GM23248 (cell line): ENCODE data around the gene TRMT1L. TPM values are rescaled to one million over a fixed set of nuclear protein-coding genes. Genes with fewer than 3 reads are reported as not detected.

ENCODE experiments used
- DNase-seq: peaks from one replicate; pipeline ENCODE4 v3.0.0-alpha.2; 2015
- H2AFZ ChIP-seq: fragments of 200-600 bp; sonication (generic); 2 replicates; pipeline ENCODE4 v1.6.1; 2016; ENCODE audit warnings: antibody characterized with exemption
- H3F3A ChIP-seq: fragments of 200-600 bp; sonication (generic); 2 replicates; pipeline ENCODE4 v1.6.1; 2016; ENCODE audit warnings: mild to moderate bottlenecking, antibody characterized with exemption, mixed run types; ENCODE audit not compliant: insufficient read depth
- H3K27ac ChIP-seq: fragments of 200-600 bp; sonication (generic); 2 replicates; pipeline ENCODE4 v1.5.1; 2016; ENCODE audit warnings: mild to moderate bottlenecking
- H3K27me3 ChIP-seq: fragments of 200-600 bp; sonication (generic); replicated peaks from 2 replicates; pipeline ENCODE4 v1.6.1; 2016; ENCODE audit warnings: mild to moderate bottlenecking; ENCODE audit not compliant: insufficient read depth
- H3K36me3 ChIP-seq: fragments of 200-600 bp; sonication (generic); 2 replicates; pipeline ENCODE4 v1.6.1; 2016; ENCODE audit warnings: low read depth, mild to moderate bottlenecking
- H3K4me1 ChIP-seq: fragments of 200-600 bp; sonication (generic); 2 replicates; pipeline ENCODE4 v1.6.1; 2016; ENCODE audit warnings: mild to moderate bottlenecking; ENCODE audit not compliant: insufficient read depth
- H3K4me2 ChIP-seq: fragments of 200-600 bp; sonication (generic); one replicate; pipeline ENCODE4 v1.6.1; 2016; ENCODE audit warnings: mild to moderate bottlenecking; ENCODE audit not compliant: unreplicated experiment
- H3K4me3 ChIP-seq: fragments of 200-600 bp; sonication (generic); 2 replicates; pipeline ENCODE4 v1.5.1; 2016; ENCODE audit warnings: mild to moderate bottlenecking
- H3K79me2 ChIP-seq: fragments of 200-600 bp; sonication (generic); 2 replicates; pipeline ENCODE4 v1.6.1; 2016; ENCODE audit warnings: mild to moderate bottlenecking; ENCODE audit not compliant: insufficient read depth
- H3K9ac ChIP-seq: fragments of 200-600 bp; sonication (generic); 2 replicates; pipeline ENCODE4 v1.6.1; 2016; ENCODE audit warnings: mild to moderate bottlenecking
- H3K9me2 ChIP-seq: fragments of 200-600 bp; sonication (generic); 2 replicates; pipeline ENCODE4 v1.6.1; 2016; ENCODE audit warnings: mixed run types, mild to moderate bottlenecking, moderate library complexity; ENCODE audit not compliant: insufficient read depth
- H3K9me3 ChIP-seq: fragments of 200-600 bp; sonication (generic); one replicate; pipeline ENCODE4 v1.6.1; 2017; ENCODE audit warnings: low read depth
- H4K20me1 ChIP-seq: fragments of 200-600 bp; sonication (generic); 2 replicates; pipeline ENCODE4 v1.6.0; 2016; ENCODE audit not compliant: insufficient read depth
- EZH2 ChIP-seq: fragments of 200-600 bp; sonication (generic); IDR thresholded peaks from 2 replicates; pipeline ENCODE4 v1.6.1; 2018; ENCODE audit warnings: antibody characterized with exemption, mild to moderate bottlenecking; ENCODE audit not compliant: insufficient read depth, poor library complexity, severe bottlenecking
- EZH2phosphoT487 ChIP-seq: fragments of 200-600 bp; sonication (generic); IDR thresholded peaks from 2 replicates; pipeline ENCODE4 v1.6.1; 2018; ENCODE audit warnings: antibody characterized with exemption, moderate library complexity, mild to moderate bottlenecking, low read depth; ENCODE audit not compliant: insufficient read depth
- WGBS, 2 experiments: methylation state at CpG; one replicate each; pipeline ENCODE4 v1.1.6; 2015 to 2017; ENCODE audit warnings: low lambda C conversion rate in 2 of 2, low coverage in 1 of 2; ENCODE audit errors: missing lambda C conversion rate in 2 of 2; 5-methylcytosine and 5-hydroxymethylcytosine counted together
- in situ Hi-C: fragments of 300-500 bp; cut with MboI; formaldehyde crosslinking; loops from 2 replicates; pipeline ENCODE4 v1.15.0; 2020
- polyA plus RNA-seq: library from polyadenylated mRNA; unstranded; fragments of >200 nt; fragmentation: Nextera tagmentation; extraction: Ambion mirVana; gene quantifications from 2 replicates; pipeline ENCODE4 v1.2.1, GENCODE V29; 2016
- total RNA-seq: library from RNA; depleted of rRNA; stranded (reverse); fragments of >200 nt; shearing (Covaris generic); gene quantifications from 2 replicates; pipeline ENCODE4 v1.2.3, GENCODE V29; 2014

The TRMT1L gene
- total and polyA plus RNA-seq, 2 experiments from 2014 or later = 9.2 to 13.2 TPM

DNA sequence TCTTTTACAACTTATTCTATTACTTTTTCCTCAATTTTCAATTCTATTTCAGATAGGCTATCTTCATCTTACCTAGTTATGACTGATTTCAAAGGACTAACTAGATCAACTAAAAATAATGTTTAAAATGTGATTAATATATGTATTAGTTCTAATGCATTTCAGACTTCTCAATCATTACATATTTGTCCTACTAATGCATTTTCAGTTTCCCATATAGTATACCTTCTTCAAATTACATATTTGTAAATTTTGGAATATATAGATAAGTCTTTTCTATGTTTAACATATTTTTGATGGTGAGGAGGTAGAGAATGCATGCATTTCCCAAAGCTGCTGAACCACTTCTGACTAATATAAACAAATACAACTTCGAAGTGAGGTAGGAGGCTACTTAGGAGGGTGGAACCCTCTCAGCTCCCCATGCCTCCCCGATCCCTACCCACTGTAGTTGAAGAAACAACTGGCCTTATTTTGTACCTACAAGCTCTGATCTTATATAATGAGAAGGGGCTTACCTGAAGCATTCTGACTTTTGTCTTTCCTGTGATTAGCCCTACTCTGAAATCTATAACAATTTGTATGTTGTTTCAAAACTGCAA is 1.7 kb downstream of the TRMT1L start:
- H3K36me3 ChIP-seq = peaks cover 2% of the 10 kb centered on the region; the same call in 1 of the 2 replicates
- peaks cover 8% of the 10 kb centered on the region for H3F3A ChIP-seq
- H3K9ac ChIP-seq = peak overlapping the region; percentile 96
- peak overlapping the region; percentile 89 for H3K4me2 ChIP-seq
- 59 to 67% methylated on average over 2 of the region's 2 CpGs for WGBS, 2 experiments
- no peaks in the 10 kb centered on the region for H3K9me3 ChIP-seq
- no peaks in the 10 kb centered on the region for H4K20me1 ChIP-seq
- H3K79me2 ChIP-seq = peaks cover 50% of the 10 kb centered on the region
- H3K4me3 ChIP-seq = peak overlapping the region; percentile 89
- H3K9me2 ChIP-seq = no peaks in the 10 kb centered on the region
- H3K27ac ChIP-seq = peak overlapping the region; percentile 96
- peak; percentile 53 for DNase-seq
- peak overlapping the region; percentile 98 for H2AFZ ChIP-seq
- in situ Hi-C loops = loop anchor here (25.0 kb wide), 1 partner anchor 343 kb away; no protein-coding TSS in a partner anchor
- TF ChIP-seq EZH2 (no peak), EZH2phosphoT487 (no peak)
- H3K27me3 ChIP-seq = no peaks in the 10 kb centered on the region
- peaks cover 25% of the 10 kb centered on the region for H3K4me1 ChIP-seq

DNA sequence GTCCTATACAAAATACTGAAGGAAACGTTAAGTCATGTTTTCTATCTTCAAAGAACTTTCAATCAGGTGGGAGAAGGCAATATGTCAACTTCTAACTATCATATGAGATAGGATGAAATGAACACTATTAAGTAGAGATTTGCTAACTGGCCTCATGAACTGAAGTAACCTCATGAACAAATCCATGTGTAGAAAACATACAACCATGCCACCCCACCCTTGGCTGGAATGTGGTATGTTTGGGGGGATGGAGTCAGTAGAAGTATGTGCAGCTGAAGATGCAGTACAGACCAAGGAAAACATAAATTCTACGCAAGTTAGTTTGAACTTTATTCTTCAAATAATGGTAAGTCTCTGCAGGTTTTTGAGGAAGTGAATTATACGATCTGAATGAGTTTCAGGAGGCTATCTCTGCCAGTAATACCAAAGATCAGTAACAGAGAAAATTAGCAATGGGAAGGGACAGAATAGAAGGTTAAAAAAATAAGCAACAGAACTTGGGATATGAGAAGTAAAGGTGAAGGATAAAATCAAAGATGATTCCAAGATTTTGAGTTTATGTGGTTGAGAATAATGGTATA is 4.5 kb downstream of the TRMT1L start:
- Histone ChIP-seq H2AFZ (peak overlapping the region; percentile 53; the same call in 1 of the 2 replicates), H3K27ac (no peak overlapping the region), H3K4me2 (peak overlapping the region; percentile 28), H3K79me2 (peaks cover 37% of the 10 kb centered on the region), H3K9me2 (no peaks in the 10 kb centered on the region), H3F3A (peaks cover 8% of the 10 kb centered on the region), H3K9me3 (no peaks in the 10 kb centered on the region), H3K36me3 (peaks cover 11% of the 10 kb centered on the region; the same call in 1 of the 2 replicates), H3K4me3 (0 out of 2 replicates have a peak overlapping the region, but pooled peaks have one; percentile 4), H3K27me3 (no peaks in the 10 kb centered on the region), H4K20me1 (no peaks in the 10 kb centered on the region), H3K9ac (no peak overlapping the region), H3K4me1 (peaks cover 25% of the 10 kb centered on the region)
- TF ChIP-seq EZH2phosphoT487 (no peak), EZH2 (no peak)
- in situ Hi-C loops = loop anchor here (25.0 kb wide), 1 partner anchor 340 kb away; no protein-coding TSS in a partner anchor
- 40 to 72% methylated on average over 3 of the region's 3 CpGs for WGBS, 2 experiments
- peak; percentile 41 for DNase-seq

DNA sequence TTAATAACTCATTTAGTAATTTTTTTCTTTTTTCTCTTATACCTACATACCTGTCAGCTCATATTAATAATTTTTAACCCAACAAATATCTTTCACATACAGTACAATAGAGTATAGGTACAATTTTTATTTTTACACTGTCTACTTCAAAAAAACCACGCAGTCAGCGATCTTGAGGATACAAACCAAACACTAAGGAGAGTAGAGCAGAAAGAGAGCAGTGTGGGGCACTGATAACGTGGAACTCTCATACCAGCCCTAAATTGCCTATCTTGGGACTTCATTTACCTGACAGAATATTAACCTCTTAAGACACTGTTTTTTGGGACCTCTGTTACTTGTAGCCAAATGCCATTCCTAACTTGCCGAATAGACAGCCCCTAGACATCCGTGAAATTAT is 5.5 kb downstream of the TRMT1L start:
- H3K9me2 ChIP-seq = no peaks in the 10 kb centered on the region
- no peak for TF ChIP-seq EZH2phosphoT487
- TF ChIP-seq EZH2 = no peak
- H2AFZ ChIP-seq = no peak overlapping the region
- 89 to 90% methylated on average over 5 of the region's 5 CpGs for WGBS, 2 experiments
- H3K9ac ChIP-seq = no peak overlapping the region
- H3K9me3 ChIP-seq = no peaks in the 10 kb centered on the region
- no peak overlapping the region for H3K4me3 ChIP-seq
- H3K79me2 ChIP-seq = peaks cover 37% of the 10 kb centered on the region
- in situ Hi-C loops = loop anchor here (25.0 kb wide), 1 partner anchor 339 kb away; no protein-coding TSS in a partner anchor
- peaks cover 8% of the 10 kb centered on the region for H3F3A ChIP-seq
- no peaks in the 10 kb centered on the region for H4K20me1 ChIP-seq
- H3K27me3 ChIP-seq = no peaks in the 10 kb centered on the region
- no peak overlapping the region for H3K27ac ChIP-seq
- H3K4me1 ChIP-seq = peaks cover 25% of the 10 kb centered on the region
- no peak overlapping the region for H3K4me2 ChIP-seq
- no peak for DNase-seq
- peaks cover 20% of the 10 kb centered on the region; the same call in 1 of the 2 replicates for H3K36me3 ChIP-seq

DNA sequence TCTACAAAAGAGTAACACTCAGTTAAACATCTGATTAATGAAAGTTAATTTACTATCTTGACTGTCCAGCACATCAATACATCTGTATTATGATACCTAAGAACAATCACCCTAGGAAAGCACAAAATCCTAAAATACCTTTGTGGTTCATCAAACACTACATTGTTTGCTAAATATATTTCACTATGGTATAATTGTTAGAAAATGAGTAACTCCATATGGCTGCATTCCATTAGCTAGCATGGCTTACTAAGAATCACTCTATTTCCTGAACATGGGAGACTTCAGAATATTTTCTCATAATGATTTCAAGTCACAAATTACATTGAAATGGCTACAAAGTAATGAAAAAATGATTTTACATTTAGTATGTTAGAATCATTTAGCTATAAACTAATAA is 12.5 kb downstream of the TRMT1L start:
- Histone ChIP-seq H3K27me3 (no peaks in the 10 kb centered on the region), H3K27ac (peak overlapping the region; percentile 32), H3K36me3 (peaks cover 25% of the 10 kb centered on the region), H3K9ac (no peak overlapping the region), H4K20me1 (no peaks in the 10 kb centered on the region), H3K4me3 (peak overlapping the region; percentile 10; the same call in 1 of the 2 replicates), H3K9me2 (no peaks in the 10 kb centered on the region), H3F3A (peaks cover 13% of the 10 kb centered on the region; the same call in 1 of the 2 replicates), H3K4me2 (peak overlapping the region; percentile 51), H3K79me2 (no peaks in the 10 kb centered on the region), H3K4me1 (peaks cover 16% of the 10 kb centered on the region), H2AFZ (peak overlapping the region; percentile 3; the same call in 1 of the 2 replicates), H3K9me3 (no peaks in the 10 kb centered on the region)
- in situ Hi-C loops = no loop called here
- TF ChIP-seq EZH2 (no peak), EZH2phosphoT487 (no peak)
- DNase-seq = peak; percentile 74
